ENCODE results near the gene TBL2.
"Not testable (repeated sequence)": the region's sequence is repeated elsewhere in the genome, so short reads cannot be mapped to it uniquely, and the experiment has no call there.

Gene TBL2

DNA sequence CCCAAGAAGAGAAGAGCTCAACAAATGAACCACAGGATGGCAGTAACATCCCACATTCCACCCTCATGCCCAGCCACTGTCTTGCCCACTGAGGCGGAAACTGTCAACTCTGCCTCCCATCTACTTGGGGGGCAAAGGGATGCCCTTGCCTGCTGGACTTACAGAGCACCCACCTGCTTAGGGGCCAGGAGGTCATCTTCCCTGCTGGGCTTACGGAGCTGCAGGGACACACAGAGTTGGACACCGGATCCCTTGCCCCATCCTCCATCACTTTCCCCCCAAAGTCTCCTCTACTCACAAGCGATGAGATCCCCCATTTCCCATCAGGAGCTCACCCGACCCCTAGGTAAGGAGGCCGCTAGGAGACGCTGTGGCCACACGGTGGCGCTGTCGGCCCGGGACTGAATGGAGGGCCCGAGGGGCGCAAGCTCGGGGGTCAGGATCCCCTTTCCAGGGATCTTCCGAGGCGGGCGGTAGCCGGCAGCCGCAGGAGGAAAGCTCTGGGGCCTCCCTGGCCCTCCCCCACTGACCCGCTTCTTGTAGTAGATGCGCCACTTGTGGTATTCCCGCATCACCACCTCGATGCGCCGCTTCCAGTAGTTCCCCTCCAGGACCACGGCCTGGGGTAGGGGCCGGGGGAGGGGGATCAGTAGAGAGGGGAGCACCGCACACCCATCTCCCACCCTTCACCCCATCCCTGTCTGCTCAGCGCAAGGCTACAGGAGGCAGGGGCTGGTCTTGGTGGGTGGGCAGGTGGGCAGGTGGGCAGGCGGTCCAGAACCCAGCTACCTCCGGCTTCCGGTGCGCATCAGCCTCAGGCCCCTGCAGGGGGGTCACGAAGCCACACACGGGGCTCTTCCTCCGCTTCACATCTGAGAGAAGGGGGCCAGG is 28.7 kb upstream of the TBL2 start:
- peak in 24 of 58 donors; percentile 6 to 68 (median 15) for DNase-seq

DNA sequence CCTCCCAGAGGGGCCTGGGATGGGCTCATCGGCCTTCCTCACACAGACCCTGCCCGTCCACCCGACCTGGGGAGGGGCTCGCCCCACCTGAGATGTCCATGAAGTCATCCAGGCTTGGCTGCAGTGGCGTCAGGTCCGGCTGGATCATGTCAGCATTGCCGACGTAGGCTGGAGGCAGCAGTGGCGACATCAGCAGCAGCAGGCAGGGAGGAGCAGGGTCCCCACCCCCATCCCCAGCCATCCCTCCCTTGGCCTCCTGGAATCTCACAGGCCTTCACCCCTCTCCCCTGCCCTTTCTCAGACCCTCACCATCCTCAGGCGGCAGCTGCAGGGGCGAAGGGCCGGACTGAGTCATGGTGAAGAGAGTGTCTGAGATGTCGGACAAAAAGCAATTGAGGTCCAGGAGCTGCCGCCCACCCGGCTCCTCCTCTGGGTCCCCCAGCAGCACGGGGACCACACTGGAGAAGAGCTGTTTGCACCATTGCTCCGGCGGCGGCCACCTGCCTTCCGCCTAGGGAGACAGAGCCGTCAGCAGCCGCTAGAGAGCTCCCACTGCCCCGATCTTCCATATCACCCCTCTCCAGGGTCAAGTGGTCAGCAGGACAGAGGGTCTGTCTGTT is 27.3 kb upstream of the TBL2 start:
- no peak for DNase-seq

DNA sequence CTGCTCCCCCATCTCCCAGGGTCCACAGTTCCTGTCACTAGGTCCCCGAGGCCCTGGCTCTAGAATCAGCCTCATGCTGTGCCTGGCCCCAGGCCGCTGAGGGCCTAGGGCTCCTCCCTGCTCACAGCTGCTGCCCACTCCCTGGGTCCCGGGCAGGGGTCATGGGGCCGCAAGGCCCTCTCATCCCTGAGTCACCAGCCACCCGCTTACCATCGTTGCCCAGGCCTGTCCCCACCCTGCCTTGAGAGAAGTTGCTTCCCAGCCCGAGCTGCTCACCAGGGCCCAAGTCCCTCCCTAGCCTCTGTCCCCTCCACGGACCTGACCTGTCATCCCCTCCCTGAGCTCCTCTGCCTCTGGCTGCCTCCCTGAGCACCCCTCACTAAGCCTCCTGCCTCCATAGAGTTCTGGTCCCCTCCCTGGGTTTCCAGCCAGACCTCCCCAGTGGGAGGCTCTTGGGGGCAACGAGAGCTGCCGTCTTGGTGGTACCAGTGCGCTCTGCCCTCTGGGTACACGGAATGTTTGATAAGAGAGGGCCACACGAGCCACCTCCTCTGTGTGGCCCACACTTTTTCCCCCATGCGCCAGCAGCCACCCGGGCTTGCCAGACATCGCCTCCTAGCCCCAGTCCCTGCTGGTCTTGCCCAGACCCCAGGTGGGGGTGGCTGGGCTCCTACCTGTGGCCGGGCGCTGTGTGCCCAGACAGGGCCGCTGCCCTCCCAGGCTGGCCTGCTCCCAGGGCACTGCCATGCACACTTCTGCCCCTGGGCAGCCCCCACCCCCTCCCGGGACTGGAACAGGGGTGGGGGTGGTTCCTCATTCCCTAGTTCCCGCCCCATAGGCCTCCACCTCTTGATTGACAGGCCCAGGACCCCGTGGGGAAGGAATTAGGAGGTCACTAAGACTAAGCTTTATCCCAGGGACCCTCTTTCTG is 24.6 kb upstream of the TBL2 start:
- peak in 10 of 58 donors; percentile 4 to 29 (median 14) for DNase-seq

DNA sequence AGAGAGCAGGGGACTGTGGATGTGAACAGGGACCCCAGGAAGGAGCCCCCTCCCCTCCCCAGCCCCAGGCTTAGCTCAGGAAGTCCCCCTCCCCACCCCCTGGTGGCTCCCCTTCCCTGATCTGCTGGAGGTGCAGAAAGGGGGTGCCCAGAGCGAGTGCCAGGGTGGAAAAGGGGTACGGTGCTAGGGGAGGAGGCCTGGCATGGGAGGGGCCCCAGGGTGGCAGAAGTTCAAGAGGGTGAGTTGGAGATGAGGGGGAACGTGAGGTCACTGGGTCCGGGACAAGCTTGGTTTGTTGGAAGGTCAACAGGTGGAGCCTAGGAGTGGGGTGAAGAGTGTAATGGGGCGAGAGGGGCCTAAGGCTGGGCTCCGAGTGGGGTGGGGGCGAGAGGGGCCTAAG is 21.5 kb upstream of the TBL2 start:
- DNase-seq, result no peak

DNA sequence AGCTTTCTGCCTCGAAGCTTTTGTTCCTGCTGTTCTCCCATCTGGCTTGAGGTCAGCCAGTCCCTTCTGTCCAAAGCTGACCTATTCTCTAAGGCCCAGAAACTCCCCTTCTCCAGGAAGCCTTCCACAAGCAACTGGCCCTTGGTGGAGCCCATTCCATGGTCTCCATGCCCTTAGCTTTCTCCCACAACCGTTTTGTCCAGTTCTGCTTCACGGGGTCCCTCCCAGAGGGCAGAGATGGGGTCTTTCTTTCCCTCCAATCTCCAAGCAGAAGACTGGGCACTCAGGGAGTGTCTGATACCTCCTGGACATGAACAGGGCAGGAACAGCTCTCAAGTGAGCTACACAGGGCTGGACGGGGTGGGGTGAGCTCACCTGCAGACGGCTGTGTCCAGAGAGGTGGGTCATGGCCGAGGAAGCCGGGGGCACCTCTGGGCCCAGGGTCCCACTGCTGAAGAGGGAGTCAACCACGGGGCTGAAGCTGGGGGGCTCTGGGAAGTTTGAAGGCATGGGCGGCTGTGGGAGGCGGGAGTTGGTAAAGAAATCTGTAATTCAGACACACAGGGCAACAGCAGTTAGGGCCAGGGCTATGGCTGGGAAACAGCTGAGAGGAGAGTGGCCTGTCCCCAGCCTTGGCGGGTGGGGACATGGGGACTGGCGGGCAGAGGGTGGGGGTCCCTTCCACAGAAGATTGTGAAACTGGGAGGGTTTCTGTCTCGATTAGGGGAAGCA is 20.9 kb upstream of the TBL2 start:
- DNase-seq, result no peak

DNA sequence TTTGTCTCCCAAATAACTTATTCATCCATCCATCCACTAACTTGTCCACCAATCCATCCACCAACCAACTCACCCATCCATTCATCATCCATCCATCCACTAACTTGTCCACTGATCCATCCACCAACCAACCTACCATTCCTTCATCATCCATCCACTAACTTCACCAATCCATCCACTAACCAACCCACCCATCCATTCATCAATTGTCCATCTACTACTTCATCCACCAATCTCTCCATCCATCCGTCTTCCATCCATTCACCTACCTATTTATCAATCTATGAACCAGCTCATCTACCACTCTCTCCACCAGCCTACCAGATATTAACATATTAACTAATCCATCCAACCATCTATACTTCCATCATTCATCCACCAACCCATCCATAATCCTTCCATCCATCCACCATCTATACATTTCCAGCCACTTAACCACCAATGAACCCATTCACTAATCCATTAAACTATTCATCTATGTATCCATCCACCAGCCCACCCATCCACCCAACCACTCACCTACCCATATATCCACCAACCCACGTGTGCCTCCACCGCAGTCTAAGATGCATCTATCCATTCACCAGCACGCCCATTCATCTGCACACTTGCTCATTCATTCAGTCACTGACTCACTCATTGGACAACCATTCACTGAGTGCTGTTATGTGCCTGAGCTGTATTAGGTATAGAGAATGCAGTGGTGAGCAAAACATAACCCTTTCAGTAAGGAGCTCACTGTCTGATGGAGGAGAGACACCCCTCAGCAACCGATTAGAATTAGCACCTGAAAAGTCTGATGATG is 19.8 kb upstream of the TBL2 start:
- no peak for DNase-seq

DNA sequence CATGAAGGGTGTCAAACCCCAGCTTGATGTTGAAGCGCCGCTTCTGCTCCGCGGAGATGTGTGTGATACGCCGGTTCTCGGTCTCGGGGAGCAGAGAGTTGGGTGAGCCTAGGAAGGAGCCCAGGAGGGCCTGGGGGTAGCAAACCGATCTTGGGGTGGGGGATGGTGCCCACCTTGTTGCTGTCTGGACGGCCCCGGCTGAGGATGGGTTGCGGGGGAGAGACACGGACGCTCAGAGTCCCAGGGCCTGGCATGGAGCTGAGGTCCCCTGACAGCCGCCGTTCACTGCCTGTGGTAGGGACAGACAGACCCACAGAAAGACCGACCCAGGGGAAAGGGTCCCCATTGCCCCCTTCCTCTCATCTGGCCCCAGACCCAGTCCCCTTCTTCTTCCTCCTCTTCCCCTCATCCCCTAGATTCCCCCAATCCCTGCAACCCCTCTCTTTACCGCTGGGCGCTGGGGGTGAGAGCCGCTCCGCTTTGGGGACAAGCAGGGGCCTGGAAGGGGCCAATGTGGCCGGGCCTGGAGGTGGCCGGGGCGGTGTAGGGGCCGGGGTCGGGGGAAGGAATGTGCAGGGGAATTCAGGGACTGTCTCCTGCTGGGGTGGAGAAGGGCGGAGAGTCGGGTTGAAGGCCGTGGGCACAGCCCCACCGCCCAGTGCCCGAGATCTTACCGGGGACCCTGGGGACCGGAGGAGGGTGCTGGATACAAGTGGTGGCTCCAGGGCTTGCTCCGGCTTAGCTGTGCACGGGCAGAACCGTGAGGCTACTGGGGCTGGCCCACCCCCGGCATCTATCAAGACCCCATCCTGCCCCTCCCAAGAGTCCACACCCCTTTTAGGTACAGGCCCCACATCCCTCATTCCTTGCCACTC is 18.0 kb upstream of the TBL2 start:
- DNase-seq, result no peak

DNA sequence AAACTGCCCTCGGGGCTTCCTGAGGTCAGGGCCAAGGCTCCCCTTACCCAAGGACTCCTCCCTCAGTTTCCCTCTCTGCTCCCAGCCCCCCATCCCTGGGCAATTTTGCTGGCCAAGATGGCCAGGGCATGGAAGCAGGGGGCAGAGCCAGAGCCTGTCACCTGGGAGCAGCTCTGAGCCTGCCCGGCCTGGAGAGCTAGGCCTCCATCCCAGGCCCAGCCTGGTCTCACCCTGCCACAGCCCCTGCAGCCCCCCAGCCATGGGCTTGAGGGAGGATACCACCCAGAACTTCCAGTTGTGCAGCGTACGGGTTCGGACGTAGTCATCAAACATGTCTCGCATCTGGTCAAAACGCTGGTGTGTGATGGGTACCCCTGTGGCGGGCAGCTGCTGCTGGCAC is 17.0 kb upstream of the TBL2 start:
- DNase-seq, result no peak

DNA sequence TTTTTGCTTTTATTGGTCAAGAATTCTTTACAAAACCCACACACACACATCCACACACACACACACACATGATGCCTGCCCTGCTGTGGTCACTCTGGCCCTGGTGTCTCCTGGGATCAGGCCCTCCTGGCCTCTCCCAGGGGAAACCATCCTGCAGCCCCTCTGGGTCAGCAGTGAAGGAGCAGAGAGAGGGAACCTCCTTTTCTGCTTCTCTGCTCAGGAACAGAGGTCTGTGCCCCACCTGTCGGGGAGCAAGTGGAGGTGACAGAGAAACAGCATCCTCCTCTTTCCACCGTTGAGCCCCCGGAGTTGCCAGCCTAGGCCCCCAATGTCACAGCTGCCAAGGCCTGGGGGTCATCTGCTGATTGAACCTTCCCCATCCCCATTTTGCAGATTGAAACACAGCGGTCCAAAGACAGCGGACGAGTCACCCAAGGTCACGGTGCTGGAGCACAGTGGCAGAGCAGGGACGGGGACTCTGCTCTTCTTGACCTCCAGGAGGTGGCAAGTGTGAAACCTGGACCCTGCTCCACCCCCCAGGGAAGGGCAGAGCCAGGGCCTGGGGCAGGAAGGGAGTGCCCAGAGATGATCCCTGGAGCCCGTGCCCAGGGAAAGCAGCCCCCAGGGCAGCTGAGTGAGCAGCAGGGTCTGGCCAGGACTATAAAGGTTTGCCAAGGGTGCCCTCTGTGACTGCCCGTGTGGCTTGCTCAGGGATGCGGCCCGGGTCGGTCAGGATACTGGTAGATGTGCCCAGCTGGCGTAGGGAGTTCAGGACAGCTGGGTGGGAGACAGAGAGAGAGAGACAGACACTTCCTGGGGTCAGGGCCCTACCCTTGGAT is 15.0 kb upstream of the TBL2 start:
- no peak for DNase-seq

DNA sequence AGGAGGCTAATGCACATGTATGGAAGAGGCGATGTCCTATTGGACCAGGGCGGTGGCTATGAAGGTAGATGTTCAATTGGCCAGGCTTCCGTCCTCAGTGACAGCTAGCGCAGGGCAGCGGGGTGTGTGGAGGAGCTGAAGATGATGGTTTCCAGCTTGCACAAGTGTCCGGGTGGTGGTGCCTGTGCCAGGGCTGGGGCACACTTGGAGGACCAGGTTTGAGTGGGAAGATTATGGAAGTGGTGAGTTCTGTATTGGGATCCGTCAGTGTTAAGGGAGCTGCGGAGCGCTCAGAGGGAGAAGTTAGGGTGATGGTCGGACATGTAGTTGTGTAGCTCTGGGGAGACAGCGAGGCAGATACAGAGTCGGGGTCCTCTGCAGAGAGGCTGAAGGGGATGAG is 8.5 kb upstream of the TBL2 start:
- DNase-seq, result no peak

DNA sequence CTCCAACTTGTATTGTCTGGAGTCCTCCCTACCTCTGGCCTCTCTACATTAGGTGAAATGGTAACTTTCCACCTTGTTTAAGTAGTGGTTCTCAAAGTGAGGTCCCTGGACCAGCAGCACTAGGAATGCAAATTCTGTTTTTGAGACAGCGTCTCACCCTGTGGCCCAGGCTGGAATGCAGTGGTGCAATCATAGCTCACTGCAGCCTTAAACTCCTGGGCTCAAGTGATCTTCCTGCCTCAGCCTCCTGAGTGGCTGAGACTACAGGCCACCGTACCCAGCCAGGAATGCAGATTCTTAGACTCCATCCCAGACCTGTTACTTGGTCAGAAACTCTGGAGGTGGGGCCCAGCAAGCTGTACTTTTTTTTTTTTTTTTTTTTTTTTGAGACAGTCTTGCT is 6.8 kb upstream of the TBL2 start:
- no peak for DNase-seq

DNA sequence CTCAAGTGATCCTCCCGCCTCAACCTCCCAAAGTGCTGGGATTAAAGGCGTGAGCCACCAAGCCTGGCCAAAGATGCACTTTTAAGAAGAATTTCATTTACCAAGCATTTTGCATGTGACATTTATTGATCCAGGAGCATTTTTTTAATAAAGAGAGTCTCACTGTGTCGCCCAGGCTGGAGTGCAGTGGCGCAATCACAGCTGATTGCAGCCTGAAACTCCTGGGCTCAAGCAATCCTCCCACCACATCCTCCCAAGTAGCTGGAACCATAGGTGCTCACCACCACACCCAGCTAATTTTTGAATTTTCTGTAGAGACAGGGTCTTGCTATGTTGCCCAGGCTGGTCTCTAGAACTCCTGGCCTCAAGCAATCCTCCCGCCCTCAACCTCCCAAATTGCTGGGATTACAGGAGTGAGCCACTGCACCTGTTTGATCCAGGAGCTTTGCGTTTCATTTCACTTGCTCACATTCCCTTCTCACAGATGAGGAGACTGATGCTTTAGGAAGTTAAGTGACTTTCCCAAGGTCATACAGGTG is 4.4 kb upstream of the TBL2 start:
- DNase-seq, result no peak

DNA sequence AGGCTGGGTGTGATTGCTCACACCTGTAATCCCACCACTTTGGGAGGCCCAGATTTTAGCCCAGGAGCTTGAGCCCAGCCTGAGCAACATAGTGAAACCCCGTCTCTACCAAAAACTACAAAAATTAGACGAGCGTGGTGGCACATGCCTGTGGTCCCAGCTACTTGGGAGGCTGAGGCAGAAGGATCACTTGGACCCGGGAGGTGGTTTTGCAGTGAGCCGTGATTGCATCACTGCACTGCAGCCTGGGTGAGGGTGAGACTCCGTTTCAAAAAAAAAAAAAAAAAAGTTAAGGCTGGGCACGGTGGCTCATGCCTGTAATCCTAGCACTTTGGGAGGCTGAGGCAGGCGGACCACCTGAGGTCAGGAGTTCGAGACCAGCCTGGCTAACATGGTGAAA is 2.6 kb upstream of the TBL2 start:
- DNase-seq, result not testable (repeated sequence)

DNA sequence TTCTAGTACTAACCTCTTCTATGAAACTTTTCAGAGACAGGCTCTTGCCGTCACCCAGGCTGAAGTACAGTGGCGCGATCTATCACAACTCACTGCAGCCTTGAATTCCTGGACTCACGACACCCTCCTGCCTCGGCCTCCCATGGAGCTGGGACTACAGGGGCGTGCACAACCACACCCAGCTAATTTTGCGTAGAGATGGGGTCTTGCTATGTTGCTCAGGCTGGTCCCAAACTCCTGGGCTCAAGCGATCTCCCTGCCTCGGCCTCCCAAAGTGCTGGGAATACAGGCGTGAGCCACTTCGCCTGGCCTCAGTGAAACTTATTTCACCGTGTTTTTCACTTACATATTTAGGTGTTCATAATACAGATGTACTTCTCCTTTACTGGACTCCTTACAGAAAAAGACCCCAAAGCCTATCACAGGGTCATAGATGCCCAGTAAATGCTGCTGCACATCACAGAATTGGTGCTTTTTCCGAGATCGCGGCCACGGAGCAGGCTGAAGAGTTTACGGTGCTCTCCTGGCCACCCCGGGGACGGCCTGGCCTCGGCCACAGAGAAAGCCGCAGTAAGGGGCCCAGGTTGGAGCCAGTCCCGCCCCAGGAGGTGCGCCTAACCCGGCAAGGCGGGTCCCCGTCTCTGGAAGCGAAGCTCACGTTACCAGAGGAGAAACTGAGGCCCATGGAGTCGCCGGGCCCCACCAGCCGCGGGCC is 595 bp downstream of the TBL2 start:
- peak in 1 of 58 donors; percentile 4 for DNase-seq

DNA sequence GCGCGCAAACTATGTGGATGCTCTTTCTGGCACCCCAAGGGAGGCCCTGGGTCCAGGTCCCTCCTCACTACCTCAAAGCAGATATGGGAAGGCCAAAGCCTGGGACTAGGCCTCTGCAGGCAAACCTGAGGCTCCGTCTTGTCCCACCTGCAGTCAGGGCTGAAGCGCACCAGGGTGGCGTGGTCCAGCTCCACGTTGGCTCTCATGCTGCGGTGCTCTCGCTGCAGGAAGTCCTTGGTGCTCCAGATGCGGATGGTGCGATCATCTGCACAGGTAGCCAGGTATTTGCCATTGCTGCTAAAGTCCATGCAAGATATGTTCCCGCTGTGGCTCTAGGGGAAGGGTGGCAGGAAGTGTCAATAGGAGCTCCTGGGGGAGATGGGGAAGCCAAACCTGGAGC is 4.6 kb downstream of the TBL2 start:
- no peak for DNase-seq

DNA sequence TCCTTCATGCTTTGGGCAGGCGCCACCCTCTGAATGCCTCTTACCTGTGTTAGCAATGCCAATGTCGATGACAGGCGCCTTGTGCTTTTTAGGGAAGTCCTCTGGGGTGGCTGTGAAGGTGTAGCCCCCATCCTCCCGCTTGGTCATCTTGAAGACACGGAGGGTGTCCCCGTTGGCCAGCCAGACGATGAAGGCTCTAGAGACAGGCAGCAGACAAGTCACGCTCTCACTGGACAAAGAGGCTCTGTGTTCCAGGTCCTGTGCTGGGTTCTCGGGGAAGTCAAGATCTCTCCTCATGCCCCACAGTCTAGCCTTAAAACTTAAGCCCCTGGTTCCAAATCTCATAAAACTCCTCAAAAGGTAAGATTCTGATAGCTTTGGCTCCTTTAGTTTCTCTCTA is 5.1 kb downstream of the TBL2 start:
- peak in 1 of 58 donors; percentile 1 for DNase-seq

DNA sequence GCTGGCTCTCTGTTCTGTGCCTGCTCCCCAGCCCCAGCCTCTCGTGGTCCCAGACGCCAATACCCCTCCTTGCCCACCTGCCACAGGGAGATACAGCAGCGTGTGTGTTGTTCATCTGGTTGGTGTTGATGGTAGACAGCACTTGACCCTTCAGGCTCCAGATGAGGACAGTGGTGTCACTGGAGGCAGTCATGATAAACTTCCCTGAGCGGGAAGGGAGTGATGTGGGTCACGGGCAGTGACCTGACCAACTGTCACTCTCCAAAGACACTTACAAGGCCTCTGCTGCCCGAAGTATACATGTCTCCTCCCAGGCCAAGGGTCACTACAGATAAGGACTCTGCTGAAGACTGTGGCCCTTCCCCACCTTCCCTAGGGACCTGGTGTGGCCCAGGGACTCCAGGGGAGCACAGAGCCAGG is 5.6 kb downstream of the TBL2 start:
- DNase-seq, result no peak

Data from anterior cingulate cortex (tissue), 58 donors.